Right atrium auricular region (tissue), 2 donors: ENCODE measurements around the gene KIAA1328. TPM values are rescaled to one million over a fixed set of nuclear protein-coding genes. Genes with fewer than 3 reads are reported as not detected.

Experiments used
- DNase-seq: peaks from one replicate; pipeline ENCODE4 v3.0.0-alpha.2; 2019; ENCODE audit warnings: low spot score
- H3K27ac ChIP-seq, 2 donors: fragments of 200-600 bp; sonication (generic); 1 replicate in 1 of 2; 2 replicates in 1 of 2; pipeline ENCODE4 v1.5.1; 2016 to 2019
- H3K27me3 ChIP-seq, 2 donors: fragments of 200-600 bp; sonication (generic); one replicate each; pipeline versions ENCODE4 v1.5.1 to v1.6.0; 2017 to 2019
- H3K36me3 ChIP-seq: fragments of 200-600 bp; sonication (generic); one replicate; pipeline ENCODE4 v1.5.1; 2016
- H3K4me1 ChIP-seq, 2 donors: fragments of 200-600 bp; sonication (generic); one replicate each; pipeline versions ENCODE4 v1.5.1 to v1.6.0; 2017 to 2019
- H3K4me3 ChIP-seq, 2 donors: fragments of 200-600 bp; sonication (generic); 1 replicate in 1 of 2; 2 replicates in 1 of 2; pipeline ENCODE4 v1.5.1; 2017 to 2019; ENCODE audit warnings: mild to moderate bottlenecking in 1 of 2, moderate library complexity in 1 of 2
- H3K9me3 ChIP-seq, 2 donors: fragments of 200-600 bp; sonication (generic); one replicate each; pipeline ENCODE4 v1.5.1; 2019
- total RNA-seq, 2 donors: library from RNA; depleted of rRNA; stranded (reverse); fragments of >200 nt; gene quantifications; one replicate each; pipeline ENCODE4 v1.1.0, GENCODE V29; 2016
- TF ChIP-seq, protein P1 (sequence below), 2 donors: fragments of 200-600 bp; sonication (generic); IDR thresholded peaks; one replicate each; pipeline ENCODE4 v1.5.1; 2019; ENCODE audit warnings: antibody characterized with exemption in 2 of 2

The KIAA1328 gene
- total RNA-seq, 2 donors from 2014 or later: 7.2 to 7.8 TPM

DNA sequence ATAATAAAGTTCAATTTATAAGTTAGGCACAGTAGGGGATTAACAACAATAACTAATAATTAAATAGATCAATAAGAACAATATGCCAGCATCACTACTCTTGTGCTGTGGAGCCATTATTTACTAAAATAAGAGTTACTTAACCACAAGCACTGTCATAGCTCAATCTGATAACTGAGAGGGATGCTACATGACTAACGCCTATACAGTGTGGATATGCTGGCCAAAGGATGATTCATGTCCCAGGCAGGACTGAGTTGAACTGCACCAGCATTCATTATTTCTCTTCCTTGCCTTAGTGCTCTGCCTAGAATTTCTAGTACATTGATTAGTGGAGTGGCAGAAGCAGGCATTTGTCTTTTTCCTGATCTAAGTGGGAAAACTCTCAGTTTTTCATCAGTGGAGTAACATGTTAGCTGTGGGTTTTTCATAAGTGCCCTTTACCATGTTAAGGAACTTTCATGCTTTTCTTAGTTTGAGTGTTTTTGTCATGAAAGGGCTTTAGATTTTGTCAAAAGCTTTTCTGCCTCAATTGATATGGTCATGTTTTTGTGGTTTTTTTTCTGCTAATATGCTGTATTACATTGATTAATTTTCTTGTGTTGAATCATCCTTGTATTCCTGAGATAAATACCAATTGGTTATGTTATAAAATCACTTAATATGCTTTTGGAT, 21.7 kb downstream of the KIAA1328 start:
- Histone ChIP-seq H3K27ac (no peak overlapping the region), H3K27me3 (no peaks in the 10 kb centered on the region), H3K4me1 (no peaks in the 10 kb centered on the region), H3K4me3 (no peak overlapping the region), H3K36me3 (no peaks in the 10 kb centered on the region), H3K9me3 (peaks cover 0 to 10% of the 10 kb centered on the region in 2 donors)
- TF ChIP-seq, protein P1, sequence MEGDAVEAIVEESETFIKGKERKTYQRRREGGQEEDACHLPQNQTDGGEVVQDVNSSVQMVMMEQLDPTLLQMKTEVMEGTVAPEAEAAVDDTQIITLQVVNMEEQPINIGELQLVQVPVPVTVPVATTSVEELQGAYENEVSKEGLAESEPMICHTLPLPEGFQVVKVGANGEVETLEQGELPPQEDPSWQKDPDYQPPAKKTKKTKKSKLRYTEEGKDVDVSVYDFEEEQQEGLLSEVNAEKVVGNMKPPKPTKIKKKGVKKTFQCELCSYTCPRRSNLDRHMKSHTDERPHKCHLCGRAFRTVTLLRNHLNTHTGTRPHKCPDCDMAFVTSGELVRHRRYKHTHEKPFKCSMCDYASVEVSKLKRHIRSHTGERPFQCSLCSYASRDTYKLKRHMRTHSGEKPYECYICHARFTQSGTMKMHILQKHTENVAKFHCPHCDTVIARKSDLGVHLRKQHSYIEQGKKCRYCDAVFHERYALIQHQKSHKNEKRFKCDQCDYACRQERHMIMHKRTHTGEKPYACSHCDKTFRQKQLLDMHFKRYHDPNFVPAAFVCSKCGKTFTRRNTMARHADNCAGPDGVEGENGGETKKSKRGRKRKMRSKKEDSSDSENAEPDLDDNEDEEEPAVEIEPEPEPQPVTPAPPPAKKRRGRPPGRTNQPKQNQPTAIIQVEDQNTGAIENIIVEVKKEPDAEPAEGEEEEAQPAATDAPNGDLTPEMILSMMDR (IDR thresholded peaks at IDR 0.05): no peak
- no peak for DNase-seq

DNA sequence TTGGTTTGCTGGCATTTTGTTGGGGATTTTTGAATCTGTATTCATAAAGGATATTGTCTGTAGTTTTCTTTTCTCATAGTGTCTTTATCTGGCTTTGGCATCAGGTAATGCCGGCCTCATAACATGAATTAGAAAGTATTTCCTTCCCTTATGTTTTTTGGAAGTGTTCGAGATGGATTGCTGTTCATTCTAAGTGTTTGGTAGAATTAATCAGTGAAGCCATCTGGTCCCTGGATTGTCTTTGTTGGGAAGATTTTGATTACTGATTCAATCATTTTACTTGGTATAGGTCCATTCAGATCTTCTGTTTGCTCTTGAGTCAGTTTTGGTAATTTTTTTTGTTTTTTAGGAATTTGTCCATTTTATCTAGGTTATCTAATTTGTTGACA, 22.3 kb downstream of the KIAA1328 start:
- H3K27ac ChIP-seq: no peak overlapping the region
- H3K36me3 ChIP-seq: no peaks in the 10 kb centered on the region
- H3K9me3 ChIP-seq: peaks cover 0 to 10% of the 10 kb centered on the region in 2 donors
- no peaks in the 10 kb centered on the region for H3K27me3 ChIP-seq
- no peaks in the 10 kb centered on the region for H3K4me1 ChIP-seq
- TF ChIP-seq, protein P1 (IDR thresholded peaks at IDR 0.05): no peak
- no peak for DNase-seq
- H3K4me3 ChIP-seq: no peak overlapping the region

DNA sequence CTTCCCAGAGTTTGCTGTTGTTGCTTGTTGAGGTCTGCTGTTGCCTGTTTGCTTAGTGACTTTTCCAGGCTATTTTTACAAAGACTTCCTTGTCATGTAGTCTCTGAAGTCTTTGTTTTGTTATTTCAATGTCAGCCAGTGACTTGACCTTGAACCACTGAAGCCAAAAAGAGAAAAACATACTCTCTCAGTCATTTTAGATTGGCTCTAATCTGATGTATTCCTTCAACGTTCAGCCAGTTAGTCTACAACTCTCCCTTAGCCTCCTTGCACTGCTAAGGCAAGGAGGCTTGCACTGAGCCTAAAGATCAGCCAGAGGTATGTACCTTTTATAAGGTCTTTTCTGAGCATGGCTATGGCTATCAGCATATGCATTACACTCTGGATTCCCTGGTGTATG, 27.9 kb downstream of the KIAA1328 start:
- peaks cover 0 to 3% of the 10 kb centered on the region in 2 donors for H3K4me1 ChIP-seq
- TF ChIP-seq, protein P1 (IDR thresholded peaks at IDR 0.05): no peak
- DNase-seq: no peak
- no peaks in the 10 kb centered on the region for H3K27me3 ChIP-seq
- H3K36me3 ChIP-seq: no peaks in the 10 kb centered on the region
- peaks cover 0 to 8% of the 10 kb centered on the region in 2 donors for H3K9me3 ChIP-seq
- H3K4me3 ChIP-seq: no peak overlapping the region
- no peak overlapping the region for H3K27ac ChIP-seq

DNA sequence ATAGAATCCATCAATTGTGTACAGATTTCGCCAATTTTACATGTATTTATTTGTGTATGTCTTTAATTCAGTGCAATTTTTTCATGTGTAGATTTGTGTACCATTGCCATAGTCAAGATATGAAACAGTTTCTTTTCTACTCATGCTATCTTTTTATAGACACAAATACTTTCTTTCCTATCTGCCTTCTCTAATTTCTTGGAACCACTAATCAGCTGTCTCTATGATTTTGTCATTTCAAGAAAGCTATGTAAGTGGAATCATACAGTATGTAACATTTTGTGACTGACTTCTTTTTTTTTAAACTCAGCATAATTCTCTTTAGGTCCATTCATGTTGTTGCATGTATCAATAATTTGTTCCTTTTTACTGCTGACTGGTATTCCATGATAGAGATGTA, 33.3 kb downstream of the KIAA1328 start:
- Histone ChIP-seq H3K36me3 (no peaks in the 10 kb centered on the region), H3K27ac (no peak overlapping the region)
- TF ChIP-seq, protein P1 (IDR thresholded peaks at IDR 0.05): no peak

DNA sequence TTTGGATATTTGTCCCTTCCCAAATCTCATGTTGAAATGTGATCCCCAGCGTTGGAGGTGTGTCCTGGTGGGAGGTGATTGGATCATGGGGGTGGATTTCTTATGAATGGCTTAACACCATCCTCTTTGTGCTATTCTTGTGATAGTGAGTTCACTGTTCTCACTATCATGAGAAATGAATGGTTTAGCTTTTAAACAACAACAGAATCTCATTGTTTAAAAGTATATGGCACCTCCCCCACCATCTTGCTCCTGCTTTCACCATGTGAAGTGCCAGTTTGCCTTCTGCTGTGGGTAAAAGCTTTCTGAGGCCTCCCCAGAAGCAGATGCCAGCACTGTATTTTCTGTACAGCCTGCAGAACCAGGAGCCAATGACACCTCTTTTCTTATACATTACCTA, 38.1 kb downstream of the KIAA1328 start:
- no peaks in the 10 kb centered on the region for H3K9me3 ChIP-seq
- no peaks in the 10 kb centered on the region for H3K36me3 ChIP-seq
- no peaks in the 10 kb centered on the region for H3K27me3 ChIP-seq
- H3K27ac ChIP-seq: no peak overlapping the region
- DNase-seq: no peak
- no peaks in the 10 kb centered on the region for H3K4me1 ChIP-seq
- H3K4me3 ChIP-seq: no peak overlapping the region
- TF ChIP-seq, protein P1 (IDR thresholded peaks at IDR 0.05): no peak

More for the DNA sequence above, 33.3 kb downstream of the KIAA1328 start:
- Histone ChIP-seq H3K27me3 (no peaks in the 10 kb centered on the region), H3K4me3 (no peak overlapping the region), H3K4me1 (peaks cover 0 to 1% of the 10 kb centered on the region in 2 donors), H3K9me3 (no peaks in the 10 kb centered on the region)
- DNase-seq: no peak

DNA sequence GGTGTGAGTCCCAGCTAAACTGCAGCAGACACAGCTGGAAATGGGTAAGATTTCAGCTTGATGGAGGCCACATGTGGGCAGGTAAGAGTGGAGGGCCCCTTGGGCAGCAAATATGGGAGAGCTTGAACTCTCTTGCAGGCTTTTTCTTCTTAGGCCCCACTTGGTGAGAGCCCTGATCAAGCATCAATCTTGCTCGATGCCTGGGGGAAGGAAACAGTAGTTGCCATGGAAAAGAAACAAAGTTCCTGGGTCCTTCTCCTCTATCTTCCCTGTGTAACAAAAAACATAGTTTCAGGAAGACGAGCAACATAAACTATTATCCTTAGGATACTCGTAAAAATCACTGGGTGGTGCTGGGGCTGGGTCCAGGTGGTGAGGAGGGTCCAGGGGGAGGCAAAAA, 42.9 kb downstream of the KIAA1328 start:
- H3K9me3 ChIP-seq: peaks cover 0 to 6% of the 10 kb centered on the region in 2 donors
- TF ChIP-seq, protein P1 (IDR thresholded peaks at IDR 0.05): no peak
- DNase-seq: no peak
- no peak overlapping the region for H3K27ac ChIP-seq
- H3K36me3 ChIP-seq: no peaks in the 10 kb centered on the region
- no peak overlapping the region for H3K4me3 ChIP-seq
- no peaks in the 10 kb centered on the region for H3K4me1 ChIP-seq
- H3K27me3 ChIP-seq: no peaks in the 10 kb centered on the region
